GM12865 (cell line): ENCODE data around the gene EFCAB11.

ENCODE experiments used
- DNase-seq: peaks from one replicate; pipeline ENCODE4 v3.0.0; 2010; ENCODE audit warnings: low read depth
- H3K4me3 ChIP-seq: 2 replicates; pipeline ENCODE4 v1.5.1; 2011; ENCODE audit warnings: mild to moderate bottlenecking, low read depth, low read length, control low read depth
- CTCF ChIP-seq: IDR thresholded peaks from 2 replicates; pipeline ENCODE4 v1.5.1; 2011; ENCODE audit warnings: low read length, control low read depth, low read depth, inconsistent platforms; ENCODE audit not compliant: insufficient read depth; ENCODE audit errors: missing control alignments

EFCAB11 gene

DNA sequence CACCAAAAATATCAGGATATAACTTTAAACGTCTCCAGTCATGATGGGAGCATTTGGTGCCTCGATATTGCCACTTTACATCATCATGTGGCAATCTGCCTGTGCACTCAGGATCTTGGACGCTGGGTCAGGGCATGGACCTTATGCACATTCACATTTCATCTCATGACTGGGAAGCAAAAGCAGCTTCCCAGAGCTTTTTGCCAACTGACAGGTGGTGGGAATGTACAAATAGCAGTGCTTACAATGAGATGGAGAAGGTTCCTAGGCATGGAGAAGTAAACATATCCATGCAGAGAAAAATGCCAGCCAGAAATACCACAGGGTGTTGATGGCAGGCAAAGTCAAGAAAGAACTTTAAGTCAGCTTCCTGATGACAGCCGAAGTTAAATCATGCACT is 30.3 kb downstream of the EFCAB11 start:
- DNase-seq: no peak
- no peak overlapping the region for H3K4me3 ChIP-seq
- TF ChIP-seq CTCF: no peak

DNA sequence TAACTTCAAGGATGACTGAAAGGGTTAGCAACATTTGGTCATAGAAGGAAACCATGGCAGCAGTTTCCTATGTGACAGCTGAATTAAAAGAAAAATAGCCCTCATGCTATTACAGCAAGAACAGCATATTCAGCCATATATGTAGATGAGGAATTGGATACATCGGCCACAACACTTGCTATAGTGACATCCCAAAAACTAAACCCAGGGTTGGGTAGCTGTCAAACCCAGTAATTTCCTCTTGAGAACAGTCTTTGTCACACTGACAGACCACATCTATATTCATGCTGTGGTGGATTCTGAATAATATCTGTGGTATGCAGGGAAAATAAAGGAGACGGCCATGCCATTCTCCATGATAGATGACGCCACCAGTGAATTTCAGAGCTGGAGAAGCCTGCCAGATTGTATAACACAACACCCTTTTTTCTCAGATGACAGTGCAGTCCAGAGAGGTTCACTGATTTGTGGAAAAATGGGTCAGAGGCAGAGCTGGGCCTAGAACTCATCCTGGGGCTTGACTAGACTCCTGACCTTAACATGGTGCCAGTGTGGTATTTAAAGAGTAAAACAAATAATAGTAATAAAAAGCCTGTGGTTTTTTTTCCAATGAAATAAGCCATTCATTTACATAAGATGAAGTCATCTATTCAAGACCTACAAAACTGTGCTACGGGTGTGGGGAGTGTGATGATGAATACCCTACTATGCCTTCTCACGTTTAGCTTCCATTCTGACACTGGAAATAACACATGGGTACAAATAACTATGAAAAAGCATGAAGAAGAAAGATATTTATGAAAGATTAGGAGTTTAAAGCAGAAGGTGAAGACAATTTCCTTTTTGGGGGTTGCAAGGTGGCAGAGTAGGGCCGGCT is 32.3 kb downstream of the EFCAB11 start:
- TF ChIP-seq CTCF: no peak
- no peak for DNase-seq
- no peak overlapping the region for H3K4me3 ChIP-seq

- TF ChIP-seq CTCF: no peak
- no peak overlapping the region for H3K4me3 ChIP-seq
- DNase-seq: no peak
Observed at GRCh38 chr14:89921346-89921745, 33.2 kb downstream of the EFCAB11 start.

DNA sequence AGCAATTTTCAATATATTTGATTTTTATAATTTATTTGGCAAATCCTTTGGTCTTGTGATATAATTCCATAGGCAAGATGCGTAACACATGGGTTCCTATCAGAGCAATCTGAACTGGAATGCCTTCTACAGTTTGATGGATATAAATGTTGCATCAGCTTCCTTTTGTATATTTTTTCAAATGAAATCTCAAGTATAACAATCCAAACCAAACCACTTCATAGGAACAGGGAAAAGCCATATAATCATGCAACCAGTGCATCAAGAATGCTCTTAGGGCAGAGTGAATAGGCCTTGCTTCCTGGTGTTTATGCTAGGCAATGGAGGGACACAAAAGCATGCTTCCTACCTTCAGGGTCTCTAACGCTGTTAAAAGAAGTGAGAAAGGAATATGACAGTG is 34.5 kb downstream of the EFCAB11 start:
- no peak for TF ChIP-seq CTCF
- H3K4me3 ChIP-seq: no peak overlapping the region
- no peak for DNase-seq

- H3K4me3 ChIP-seq: no peak overlapping the region
- no peak for DNase-seq
- no peak for TF ChIP-seq CTCF
Observed at GRCh38 chr14:89918721-89919120, 35.8 kb downstream of the EFCAB11 start.

DNA sequence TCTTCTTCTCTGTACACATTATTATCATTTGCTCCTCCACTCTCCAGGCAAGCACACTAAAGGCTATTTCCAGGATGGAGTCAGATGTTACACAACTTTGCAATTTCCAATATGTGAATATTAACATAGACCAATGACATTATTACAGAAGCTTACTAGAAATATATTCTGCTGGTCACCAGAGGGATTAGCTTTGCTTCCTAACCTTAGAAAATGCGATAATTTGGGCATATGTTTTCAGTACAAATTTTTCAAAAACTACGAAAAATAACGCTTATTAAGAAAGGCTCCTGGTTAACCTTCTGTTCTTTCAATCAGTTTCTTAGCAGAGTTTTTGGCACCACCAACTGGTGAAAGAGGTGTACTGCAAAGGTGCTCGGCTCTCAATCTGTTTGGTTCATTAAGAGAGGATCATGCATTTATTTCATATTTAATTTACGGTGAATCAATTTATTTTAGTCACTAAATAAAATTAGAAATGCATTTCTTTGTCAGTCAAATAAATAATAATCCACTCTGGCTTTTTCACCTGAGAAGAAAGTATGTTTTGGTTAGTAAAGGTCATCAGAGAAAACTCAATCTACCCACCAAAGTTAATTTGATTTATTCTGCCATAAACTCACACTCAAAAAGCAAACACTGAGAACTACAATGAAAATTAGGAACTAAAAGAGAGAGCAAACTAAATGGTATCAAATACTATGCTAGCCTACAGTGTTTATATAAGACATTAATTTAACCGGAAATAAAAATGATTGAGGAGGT is 39.2 kb downstream of the EFCAB11 start:
- no peak overlapping the region for H3K4me3 ChIP-seq
- peak; percentile 72 for DNase-seq
- peak; percentile 79 for TF ChIP-seq CTCF
